HT-29 (cell line): Measurements from ENCODE around the gene MOB2. TPM values are rescaled to one million over a fixed set of nuclear protein-coding genes. Genes with fewer than 3 reads are reported as not detected.

Experiments
- DNase-seq: peaks from one replicate; pipeline ENCODE4 v3.0.0-alpha.2; 2015; ENCODE audit warnings: low spot score
- total RNA-seq: library from RNA; depleted of rRNA; stranded (reverse); fragments of >200 nt; shearing (Covaris generic); gene quantifications from 2 replicates; pipeline ENCODE4 v1.2.3, GENCODE V29; 2014

MOB2 gene
- total RNA-seq, 1 experiment from 2014 or later: 67.2 TPM

- DNase-seq: no peak
These were observed 17.6 kb upstream of the MOB2 start for GRCh38 chr11:1504138-1504537.

GRCh38 chr11:1503708-1504104 is 17.1 kb upstream of the MOB2 start:
- no peak for DNase-seq

GRCh38 chr11:1502954-1503707 is 16.6 kb upstream of the MOB2 start:
- DNase-seq: no peak

GRCh38 chr11:1502168-1502953 is 15.8 kb upstream of the MOB2 start:
- no peak for DNase-seq

DNA sequence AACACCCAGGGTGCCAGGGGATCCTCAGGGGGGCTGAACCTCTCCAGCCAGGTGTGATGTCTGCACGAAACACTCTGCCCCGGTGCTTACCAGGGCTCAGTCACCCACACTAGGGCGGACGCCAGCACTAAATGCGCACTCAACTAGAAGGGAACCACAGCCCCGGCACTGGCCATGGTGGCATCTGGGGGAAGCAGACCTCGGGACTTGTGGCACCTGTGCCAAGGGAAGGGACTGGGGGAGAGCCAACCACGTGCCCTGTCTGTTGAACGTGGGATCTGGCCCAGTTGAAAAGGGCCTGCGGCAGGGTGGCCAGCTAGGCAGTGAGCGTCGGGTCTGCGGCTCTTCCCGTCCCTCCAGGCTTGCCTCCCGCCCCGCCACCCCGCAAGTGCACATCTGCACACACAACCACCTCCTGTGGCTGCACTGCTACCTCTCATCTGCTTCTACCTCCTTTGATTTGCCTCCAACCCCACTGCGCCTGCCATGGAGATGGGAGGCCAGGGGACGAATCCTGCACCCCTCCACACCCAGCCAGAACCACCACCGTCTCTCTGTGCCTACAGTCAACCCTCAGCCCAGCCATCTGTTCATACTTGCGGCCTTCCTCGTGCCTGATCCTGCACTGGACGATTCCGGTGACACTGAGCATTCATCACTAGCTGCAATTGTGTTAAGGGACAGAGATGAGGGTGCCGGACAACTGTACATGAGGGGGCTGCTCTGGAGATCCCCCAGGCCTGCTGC is 15.0 kb upstream of the MOB2 start:
- DNase-seq: no peak

DNA sequence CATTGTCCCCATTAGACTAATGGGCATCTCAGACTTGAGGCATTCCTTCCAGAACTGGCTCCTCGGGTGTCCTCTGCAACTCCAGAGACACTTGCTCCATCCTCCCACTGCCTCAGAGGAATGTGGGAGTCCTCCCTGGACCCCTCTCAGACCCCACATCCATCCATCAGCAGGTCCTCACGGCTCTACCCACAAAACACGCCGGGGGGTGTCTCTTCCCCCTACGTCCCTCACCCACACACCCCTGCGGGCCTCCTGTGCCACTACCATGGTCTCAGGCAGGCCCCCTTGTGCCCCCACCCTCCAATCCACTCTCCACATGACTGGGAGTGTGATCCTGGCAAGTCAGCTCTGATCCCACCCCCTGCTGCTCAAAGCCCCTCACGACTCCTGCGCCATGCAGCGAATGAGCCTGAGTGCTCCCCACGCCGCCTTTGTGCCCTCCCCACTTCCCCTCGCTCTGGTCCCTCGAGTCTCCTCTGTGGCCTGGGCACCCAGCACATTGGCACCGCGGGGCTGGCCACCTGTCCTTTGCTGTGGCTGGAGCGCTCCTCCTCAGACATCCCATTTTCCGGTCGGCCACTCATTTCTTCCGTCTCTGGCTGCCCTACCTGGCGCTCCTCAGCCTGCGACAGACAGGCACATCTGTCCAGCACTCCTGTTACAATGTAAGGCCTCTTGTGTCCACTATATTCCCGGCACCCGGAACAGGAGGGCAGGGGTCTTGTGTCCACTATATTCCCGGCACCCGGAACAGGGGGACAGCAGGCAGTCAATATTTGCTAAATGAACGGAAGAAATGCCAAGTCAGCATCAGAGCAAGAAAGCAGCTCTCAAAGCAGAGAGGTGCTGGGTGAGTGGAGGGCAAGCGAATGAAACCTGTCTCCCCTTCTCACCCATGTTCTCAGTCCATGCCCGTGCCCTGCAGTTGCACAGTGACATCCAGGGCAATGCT is 14.2 kb upstream of the MOB2 start:
- DNase-seq: no peak

DNA sequence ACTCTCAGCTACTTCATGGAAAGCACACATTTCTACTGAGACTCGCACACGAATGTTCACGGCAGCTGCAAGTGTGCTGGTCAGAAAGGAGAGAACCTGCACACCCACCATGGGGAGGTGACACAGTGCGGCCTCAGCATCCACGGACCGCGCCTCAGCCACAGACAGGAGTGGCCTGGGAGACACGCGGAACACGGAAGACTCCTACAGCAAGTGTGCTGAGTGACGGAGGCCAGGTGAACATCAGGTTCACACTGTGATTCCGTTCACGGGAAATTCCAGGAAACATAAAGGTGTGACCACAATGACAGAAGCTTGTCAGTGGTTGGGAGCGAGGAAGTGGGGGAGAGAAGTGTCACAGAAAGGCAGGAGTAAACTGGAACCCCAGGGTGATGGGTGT is 13.3 kb upstream of the MOB2 start:
- no peak for DNase-seq

- DNase-seq: no peak
These were observed 12.8 kb upstream of the MOB2 start for GRCh38 chr11:1499261-1499890.

DNA sequence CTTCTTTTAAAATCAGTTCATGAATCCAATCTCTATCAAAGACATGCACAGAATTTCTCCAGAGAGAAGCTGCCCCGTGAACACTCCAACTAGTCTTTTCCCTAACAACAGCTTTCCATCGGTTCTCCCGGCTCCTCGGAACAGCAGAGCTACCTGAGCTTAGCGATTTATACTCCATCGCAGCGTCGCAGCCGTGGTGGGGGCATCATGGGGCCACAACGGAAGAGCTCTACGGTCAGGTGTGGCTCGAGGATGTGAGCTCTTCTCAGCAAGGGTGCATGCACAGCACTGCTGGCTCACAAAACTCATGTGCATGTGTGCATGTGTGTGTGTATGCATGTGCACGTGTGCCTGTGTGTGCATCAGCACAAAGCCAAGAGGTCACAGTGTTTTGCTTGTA is 11.7 kb upstream of the MOB2 start:
- no peak for DNase-seq

DNA sequence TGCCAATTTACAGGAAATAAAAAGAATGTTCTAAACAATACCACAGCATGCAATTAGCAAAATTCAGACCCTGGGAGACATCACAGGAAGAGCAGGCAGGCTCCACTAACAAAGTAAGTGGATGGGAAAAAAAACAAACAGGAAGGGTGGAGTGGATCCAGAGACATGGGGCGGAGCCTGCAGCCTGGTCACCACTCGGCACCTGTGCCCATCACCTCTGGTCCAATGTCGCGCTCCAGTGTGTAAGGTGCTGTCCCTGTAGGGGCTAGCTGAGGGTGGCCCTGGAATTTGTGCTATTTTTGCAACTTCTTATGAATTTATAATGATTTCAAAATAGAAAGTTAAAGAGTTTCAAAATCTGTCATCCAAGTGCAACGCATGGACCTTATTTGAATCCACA is 11.0 kb upstream of the MOB2 start:
- DNase-seq: peak; percentile 17

GRCh38 chr11:1496761-1497095 is 10.1 kb upstream of the MOB2 start:
- DNase-seq: no peak

DNA sequence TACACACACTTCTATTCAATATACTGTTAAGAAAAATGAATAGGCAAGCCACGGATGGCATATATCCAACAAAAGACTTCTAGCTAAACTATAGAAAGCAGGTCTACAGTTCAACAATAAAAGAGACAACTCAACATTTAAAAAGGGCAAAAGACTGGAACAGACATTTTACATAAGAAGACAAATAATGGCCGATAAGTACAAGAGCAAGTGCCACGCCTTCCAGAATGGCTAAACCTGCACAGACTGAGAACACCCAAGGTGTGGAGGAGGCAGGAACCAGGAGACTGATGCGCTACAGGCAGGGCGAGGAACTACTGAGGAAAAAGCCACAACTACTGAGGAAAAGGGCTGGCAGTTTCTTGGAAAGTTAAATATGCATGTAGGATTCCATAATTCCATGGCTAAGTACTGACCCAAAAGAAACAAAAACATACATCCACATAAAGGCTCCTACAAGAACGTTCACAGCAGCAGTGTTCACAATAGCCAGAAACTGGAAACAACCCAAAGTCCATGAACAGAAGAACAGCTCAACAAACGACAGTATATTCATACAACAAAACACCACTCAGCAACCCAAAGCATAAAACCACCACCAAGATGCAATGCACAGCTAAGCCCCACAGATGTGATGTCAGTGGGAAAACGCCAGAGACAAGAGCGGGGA is 9.6 kb upstream of the MOB2 start:
- DNase-seq: no peak

- peak; percentile 73 for DNase-seq
These were observed 8.1 kb upstream of the MOB2 start for GRCh38 chr11:1494650-1495049.

GRCh38 chr11:1493650-1494244 is 7.2 kb upstream of the MOB2 start:
- DNase-seq: no peak

GRCh38 chr11:1491379-1491778 is 4.8 kb upstream of the MOB2 start:
- DNase-seq: no peak

DNA sequence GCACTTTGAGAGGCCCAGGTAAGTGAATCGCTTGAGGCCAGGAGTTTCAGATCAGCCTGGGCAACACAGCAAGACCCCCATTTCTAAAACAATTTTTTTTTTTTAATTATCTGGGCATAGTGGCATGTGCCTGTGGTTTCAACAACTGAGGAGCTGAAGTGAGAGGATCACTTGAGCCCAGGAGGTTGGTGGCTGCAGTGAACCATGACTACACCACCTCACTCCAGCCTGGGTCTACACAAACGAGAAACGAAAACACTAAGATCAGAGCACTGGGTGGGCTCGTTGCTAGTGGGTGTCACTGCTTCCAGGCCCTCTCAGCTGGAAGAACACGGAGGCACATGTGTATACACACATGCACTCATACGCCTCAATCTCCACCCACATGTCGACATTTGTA is 4.1 kb upstream of the MOB2 start:
- DNase-seq: no peak

DNA sequence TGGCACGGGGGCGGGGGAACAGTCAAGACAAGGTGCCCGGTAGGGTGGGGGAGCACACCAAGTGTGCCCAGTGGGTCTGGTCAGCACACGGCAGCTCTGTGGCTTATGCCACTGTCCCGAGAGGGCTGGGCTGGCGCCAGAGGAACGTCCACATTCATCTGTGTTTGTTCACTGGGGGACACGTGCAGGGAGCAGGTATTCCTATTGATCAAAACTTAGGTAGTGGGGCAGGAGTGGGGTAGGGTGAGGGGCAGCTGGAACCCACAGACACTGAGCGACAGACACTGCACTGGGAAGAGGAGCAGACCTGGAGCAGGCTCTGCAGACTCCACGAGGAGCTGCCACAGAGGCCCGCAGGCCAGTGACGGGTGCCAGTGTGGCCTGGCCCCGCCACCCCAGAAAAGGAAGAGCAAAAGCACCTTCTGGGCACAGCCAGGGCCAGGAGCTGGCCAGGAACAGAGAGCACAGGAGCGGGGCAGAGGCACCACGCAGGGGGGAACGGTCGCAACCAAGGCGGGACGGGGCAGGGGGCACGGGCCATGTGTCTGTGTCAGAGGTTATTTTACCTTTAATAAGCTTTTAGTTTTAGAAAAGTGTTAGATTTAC is 2.1 kb upstream of the MOB2 start:
- DNase-seq: no peak

DNA sequence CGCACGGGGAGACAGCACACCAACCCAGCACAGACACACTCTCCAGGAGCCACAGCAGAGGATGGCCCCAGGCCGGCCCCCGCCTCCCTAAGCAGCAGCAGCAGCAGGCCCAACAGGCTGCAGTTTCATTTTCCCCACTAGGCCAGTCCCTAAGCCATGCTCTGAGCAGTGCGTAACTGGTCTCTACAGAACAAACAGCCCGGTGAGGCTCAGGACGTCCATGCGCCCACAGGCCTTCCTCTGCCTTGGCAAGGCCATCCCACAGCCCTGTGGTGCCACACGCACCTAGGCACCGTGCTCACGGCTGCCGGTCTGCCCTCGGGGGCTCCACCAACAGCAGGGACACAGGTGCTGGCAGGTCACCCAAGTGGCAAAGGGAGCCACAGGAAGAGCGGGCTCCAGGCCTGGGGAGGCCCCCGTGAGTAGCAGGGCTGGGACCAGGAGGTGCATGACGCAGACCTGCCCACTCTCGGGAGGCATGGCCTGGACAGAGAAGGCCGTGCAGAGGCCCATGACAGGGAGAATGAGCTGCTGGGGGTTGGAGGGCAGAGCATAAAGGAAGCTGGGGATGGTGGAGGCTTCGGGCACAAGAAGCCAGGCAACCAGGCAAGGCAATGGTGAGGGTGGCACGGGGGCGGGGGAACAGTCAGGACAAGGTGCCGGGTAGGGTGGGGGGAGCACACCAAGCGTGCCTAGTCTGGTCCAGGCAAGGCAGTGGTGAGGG is 1.4 kb upstream of the MOB2 start:
- DNase-seq: no peak
